GM21526 (cell line): ENCODE data around the gene CREBRF.
"Not testable (repeated sequence)": the region's sequence is repeated elsewhere in the genome, so short reads cannot be mapped to it uniquely, and the experiment has no call there.

Experiments
- ATAC-seq: cut with Tn5 transposase; IDR thresholded peaks from one replicate; pipeline ENCODE4 v1.9.1; 2021; ENCODE audit warnings: moderate library complexity; ENCODE audit not compliant: unreplicated experiment, low FRiP score

The CREBRF gene

GRCh38 chr5:173033923-173034322, 22.2 kb upstream of the CREBRF start:
- no peak for ATAC-seq

GRCh38 chr5:173035904-173036707, 20.0 kb upstream of the CREBRF start:
- ATAC-seq, result peak; percentile 35

- no peak for ATAC-seq
Measured at GRCh38 chr5:173039188-173039587, 17.0 kb upstream of the CREBRF start.

GRCh38 chr5:173039964-173040363, 16.2 kb upstream of the CREBRF start:
- no peak for ATAC-seq

GRCh38 chr5:173041881-173042762, 14.0 kb upstream of the CREBRF start:
- ATAC-seq, result no peak

- ATAC-seq, result no peak
Measured at GRCh38 chr5:173042763-173043107, 13.4 kb upstream of the CREBRF start.

GRCh38 chr5:173045474-173045873, 10.7 kb upstream of the CREBRF start:
- no peak for ATAC-seq

GRCh38 chr5:173047096-173047837, 8.9 kb upstream of the CREBRF start:
- not testable (repeated sequence) for ATAC-seq

GRCh38 chr5:173047838-173048105, 8.4 kb upstream of the CREBRF start:
- no peak for ATAC-seq

GRCh38 chr5:173050791-173051190, 5.4 kb upstream of the CREBRF start:
- ATAC-seq, result no peak

GRCh38 chr5:173051746-173052145, 4.4 kb upstream of the CREBRF start:
- no peak for ATAC-seq

- no peak for ATAC-seq
Measured at GRCh38 chr5:173053041-173053440, 3.1 kb upstream of the CREBRF start.

GRCh38 chr5:173055042-173055721, 970 bp upstream of the CREBRF start:
- no peak for ATAC-seq

GRCh38 chr5:173055722-173055982, 500 bp upstream of the CREBRF start:
- ATAC-seq, result peak; percentile 0

- ATAC-seq, result peak; percentile 18
Measured at GRCh38 chr5:173056783-173057061, 570 bp downstream of the CREBRF start.

- peak; percentile 79 for ATAC-seq
Measured at GRCh38 chr5:173057062-173057924, 1.1 kb downstream of the CREBRF start.

GRCh38 chr5:173062141-173062540, 6.0 kb downstream of the CREBRF start:
- ATAC-seq, result no peak

GRCh38 chr5:173065155-173065554, 9.0 kb downstream of the CREBRF start:
- no peak for ATAC-seq

- no peak for ATAC-seq
Measured at GRCh38 chr5:173069671-173070070, 13.5 kb downstream of the CREBRF start.

- ATAC-seq, result no peak
Measured at GRCh38 chr5:173075137-173075843, 19.1 kb downstream of the CREBRF start.
